VCaP (cell line): ENCODE data around the gene PGAP6.

Source experiments
- H3K27ac ChIP-seq: fragments of 450-650 bp; 2 replicates; pipeline ENCODE4 v1.5.1; 2017
- TF ChIP-seq, protein P1 (sequence below): fragments of 450-650 bp; conservative IDR thresholded peaks from 2 replicates; pipeline ENCODE4 v1.5.1; 2017; ENCODE audit warnings: mild to moderate bottlenecking, moderate library complexity

The PGAP6 gene

DNA sequence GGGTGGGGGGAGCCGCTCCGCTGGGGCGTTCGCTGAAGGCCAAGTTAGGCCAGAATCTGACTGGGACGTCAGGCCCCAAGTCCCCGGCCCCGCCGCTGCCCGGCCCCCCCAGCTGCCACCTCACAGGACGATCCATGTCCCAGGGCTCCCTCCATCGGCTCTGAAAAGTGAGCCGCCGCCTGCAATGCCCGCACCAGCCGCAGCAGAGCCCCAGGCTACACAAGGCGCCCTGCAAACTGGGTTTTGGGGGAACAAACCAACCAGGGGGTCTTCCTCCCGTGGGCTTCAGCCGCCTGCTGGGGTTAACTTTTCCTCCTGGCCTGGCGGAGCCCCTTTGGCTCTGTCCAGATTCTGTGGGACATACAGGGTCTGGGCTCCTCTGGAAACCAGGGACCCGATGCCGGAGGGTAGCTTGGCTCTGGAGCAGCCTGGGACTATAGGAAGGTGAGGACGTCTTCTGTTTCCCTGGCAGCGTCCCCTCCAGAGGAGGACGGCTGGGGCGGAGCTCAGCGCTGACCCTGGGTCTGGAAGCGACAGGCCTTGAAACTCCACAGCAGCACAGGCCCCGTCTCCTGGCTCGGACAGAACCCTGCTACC, 16.1 kb upstream of the PGAP6 start:
- TF ChIP-seq, protein P1, sequence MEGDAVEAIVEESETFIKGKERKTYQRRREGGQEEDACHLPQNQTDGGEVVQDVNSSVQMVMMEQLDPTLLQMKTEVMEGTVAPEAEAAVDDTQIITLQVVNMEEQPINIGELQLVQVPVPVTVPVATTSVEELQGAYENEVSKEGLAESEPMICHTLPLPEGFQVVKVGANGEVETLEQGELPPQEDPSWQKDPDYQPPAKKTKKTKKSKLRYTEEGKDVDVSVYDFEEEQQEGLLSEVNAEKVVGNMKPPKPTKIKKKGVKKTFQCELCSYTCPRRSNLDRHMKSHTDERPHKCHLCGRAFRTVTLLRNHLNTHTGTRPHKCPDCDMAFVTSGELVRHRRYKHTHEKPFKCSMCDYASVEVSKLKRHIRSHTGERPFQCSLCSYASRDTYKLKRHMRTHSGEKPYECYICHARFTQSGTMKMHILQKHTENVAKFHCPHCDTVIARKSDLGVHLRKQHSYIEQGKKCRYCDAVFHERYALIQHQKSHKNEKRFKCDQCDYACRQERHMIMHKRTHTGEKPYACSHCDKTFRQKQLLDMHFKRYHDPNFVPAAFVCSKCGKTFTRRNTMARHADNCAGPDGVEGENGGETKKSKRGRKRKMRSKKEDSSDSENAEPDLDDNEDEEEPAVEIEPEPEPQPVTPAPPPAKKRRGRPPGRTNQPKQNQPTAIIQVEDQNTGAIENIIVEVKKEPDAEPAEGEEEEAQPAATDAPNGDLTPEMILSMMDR = peak; percentile 29; the same call in 1 of the 2 replicates
- peak overlapping the region; percentile 24; the same call in 1 of the 2 replicates for H3K27ac ChIP-seq

DNA sequence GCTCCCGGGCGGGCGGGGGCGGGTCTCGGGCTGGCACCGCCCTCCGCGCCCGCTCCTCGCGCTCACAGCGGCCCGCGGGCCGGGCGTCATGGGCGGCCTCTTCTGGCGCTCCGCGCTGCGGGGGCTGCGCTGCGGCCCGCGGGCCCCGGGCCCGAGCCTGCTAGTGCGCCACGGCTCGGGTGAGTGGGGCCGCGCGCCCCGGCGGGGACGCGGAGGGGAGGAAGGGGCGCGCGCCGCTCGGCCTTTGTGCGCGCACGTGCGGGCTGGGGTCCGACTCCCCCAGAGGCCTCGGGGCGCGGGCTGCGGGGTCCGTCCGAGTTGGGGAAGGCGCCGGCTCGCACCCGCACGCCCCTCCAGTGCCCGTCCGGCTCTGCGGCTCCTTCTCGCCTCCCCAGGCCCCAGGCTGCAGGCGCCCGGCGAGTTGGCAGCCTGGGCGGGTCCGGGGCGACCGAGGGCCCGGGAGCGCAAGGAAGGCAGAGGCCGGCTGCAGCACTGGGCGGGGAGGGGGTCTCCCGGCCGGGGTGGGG, 15.4 kb upstream of the PGAP6 start, which contains the start of gene NME4:
NME4 (plus strand) TSS at position 65 of the 527 bp plus-strand sequence; CDS start at position 89, 24 bp downstream.
- H3K27ac ChIP-seq = peak within 1 kb of the TSS; percentile 82
- TF ChIP-seq, protein P1 = no peak

DNA sequence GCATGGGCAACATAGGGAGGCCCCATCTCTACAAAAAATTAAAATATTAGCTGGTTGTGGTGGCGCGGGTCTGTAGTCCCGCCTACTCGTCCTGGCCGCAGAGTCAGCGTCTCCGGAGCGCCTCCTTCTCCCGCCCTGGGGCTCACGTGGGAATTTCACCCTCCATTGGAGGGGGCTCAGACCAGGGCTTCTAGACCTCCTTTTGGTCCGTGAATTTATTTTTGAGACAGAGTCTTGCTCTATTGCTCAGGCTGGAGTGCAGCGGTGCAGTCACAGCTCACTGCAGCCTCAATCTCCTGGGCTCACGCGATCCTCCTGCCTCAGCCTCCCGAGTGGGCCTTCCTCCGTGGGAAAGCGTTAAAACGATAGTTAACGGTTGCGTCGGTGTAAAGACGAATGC, 14.8 kb upstream of the PGAP6 start:
- H3K27ac ChIP-seq = peak overlapping the region; percentile 82
- TF ChIP-seq, protein P1 = no peak

DNA sequence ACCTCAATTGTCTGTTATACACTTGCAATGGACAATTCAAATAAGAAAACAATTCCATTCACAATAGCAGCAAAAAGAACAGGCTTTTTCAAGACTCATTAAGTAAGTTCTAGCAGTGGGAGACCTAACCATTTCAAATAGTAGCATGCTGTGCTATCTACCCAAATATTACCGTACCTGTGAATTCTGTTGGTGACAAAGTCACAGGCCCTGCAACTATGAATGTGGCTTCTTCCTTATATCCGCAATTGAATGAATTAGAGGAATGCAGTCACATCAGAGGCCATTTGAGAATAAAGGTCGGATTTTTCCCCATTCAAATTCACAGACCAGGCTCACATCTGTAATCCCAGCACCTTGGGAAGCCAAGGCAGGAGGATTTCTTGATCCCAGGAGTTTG, 14.4 kb upstream of the PGAP6 start:
- H3K27ac ChIP-seq = peak overlapping the region; percentile 82
- TF ChIP-seq, protein P1 = no peak

DNA sequence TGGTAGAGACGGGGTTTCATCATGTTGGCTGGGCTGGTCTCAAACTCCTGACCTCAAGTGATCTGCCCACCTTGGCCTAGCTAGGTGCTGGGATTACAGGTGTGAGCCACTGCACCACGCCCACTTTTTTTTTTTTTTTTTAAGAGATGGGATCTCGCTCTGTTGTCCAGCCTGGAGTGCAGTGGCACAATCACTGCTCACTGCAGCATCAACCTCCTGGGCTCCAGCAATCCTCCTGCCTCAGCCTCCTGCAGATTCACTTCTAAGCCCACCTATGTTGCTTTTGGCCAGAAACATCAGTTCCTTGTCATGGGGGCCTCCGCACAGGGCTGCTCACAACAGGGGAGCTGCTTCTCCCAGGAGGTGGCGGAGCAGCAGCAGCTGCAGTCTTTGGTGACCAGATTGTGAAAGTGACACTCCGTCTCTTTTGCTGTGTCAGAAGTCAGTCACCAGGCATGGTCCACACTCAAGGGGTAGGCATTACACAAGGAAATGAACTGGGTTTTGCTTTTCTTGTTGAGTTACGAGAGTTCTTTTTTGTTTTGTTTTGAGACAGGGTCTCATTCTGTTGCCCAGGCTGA, 10.8 kb upstream of the PGAP6 start:
- TF ChIP-seq, protein P1 = no peak
- H3K27ac ChIP-seq = no peak overlapping the region

DNA sequence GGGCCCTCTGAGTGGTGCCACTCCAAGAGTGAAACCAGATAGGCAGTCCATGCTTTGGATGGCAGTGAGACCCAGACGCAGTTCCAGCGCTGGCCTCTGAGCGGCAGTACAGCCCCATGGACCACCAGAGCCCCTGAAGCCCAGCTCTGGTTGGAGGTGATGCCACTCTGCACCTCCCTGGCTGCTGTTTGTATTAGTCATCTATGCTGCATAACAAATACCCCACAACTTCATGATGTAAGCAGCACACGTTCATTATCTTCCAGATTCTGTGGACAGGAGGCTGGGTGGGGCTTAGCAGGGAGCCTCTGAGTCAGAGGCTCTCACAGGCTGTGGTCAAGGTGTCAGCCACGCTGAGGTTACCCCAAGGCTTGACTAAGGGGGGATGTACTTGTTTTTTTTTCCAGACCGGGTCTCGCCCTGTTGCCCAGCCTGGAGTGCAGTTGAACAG, 10.1 kb upstream of the PGAP6 start:
- TF ChIP-seq, protein P1 = peak; percentile 67
- H3K27ac ChIP-seq = no peak overlapping the region

DNA sequence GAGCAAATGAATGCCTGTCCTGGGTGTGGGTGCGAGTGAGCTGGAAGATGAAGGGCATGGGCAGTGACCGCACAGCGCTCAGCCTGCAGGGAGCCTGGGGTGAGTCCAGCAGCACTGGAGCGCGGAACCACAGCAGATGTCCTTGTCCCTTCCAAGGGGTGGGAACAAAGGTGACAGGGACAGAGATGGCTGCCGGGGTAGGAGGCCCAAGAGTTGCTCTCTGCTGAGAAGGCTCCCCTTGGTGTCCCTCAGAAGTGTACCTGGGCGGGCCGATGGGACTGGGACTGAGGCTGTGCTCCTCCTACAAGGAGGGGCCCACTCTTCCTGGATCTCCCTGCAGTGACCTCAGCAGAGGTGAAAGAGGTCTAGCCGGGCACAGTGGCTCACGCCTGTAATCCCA, 7.6 kb upstream of the PGAP6 start:
- TF ChIP-seq, protein P1 = no peak
- peak overlapping the region; percentile 90 for H3K27ac ChIP-seq
